H1 (cell line): ENCODE measurements around the gene MYOCD. TPM values are rescaled to one million over a fixed set of nuclear protein-coding genes. Genes with fewer than 3 reads are reported as not detected.
A peak's percentile ranks its signal among the peaks of the same experiment; 100 is the strongest.

Experiments used
- BCL11A ChIP-seq, 2 experiments: IDR thresholded peaks; one replicate each; pipeline ENCODE4 v1.6.1; 2011; ENCODE audit warnings: low read depth in 2 of 2, low read length in 2 of 2, mild to moderate bottlenecking in 2 of 2
- POU5F1 ChIP-seq: IDR thresholded peaks from 2 replicates; pipeline ENCODE4 v1.6.1; 2011; ENCODE audit warnings: low read depth, mild to moderate bottlenecking, low read length, moderate library complexity
- RFX5 ChIP-seq: IDR thresholded peaks from 2 replicates; pipeline ENCODE4 v1.6.1; 2011; ENCODE audit warnings: low read depth, low read length, improper control_type of control experiment, borderline replicate concordance
- SIRT6 ChIP-seq: IDR thresholded peaks from one replicate; pipeline ENCODE4 v1.7.1; 2012; ENCODE audit warnings: low read length, inconsistent platforms
- TAF7 ChIP-seq: optimal IDR thresholded peaks from 2 replicates; pipeline ENCODE3; 2011; ENCODE audit warnings: low read depth, mild to moderate bottlenecking, inconsistent platforms, low read length, moderate library complexity, borderline replicate concordance
- TBP ChIP-seq: IDR thresholded peaks from 2 replicates; pipeline ENCODE4 v1.6.1; 2011; ENCODE audit warnings: low read depth, low read length, improper control_type of control experiment
- YY1 ChIP-seq: IDR thresholded peaks from 2 replicates; pipeline ENCODE4 v1.6.1; 2011; ENCODE audit warnings: low read depth, mild to moderate bottlenecking, low read length
- ZNF274 ChIP-seq: IDR thresholded peaks from 2 replicates; pipeline ENCODE4 v1.7.0; 2012; ENCODE audit warnings: low read length, borderline replicate concordance; ENCODE audit errors: extremely low read depth
- polyA plus RNA-seq, 7 experiments: library from polyadenylated mRNA; depleted of rRNA in 3 of 7; stranded (reverse) in 5 of 7; unstranded in 2 of 7; fragments of >200 nt in 5 of 7; fragments of 200-250 nt in 2 of 7; gene quantifications; 1 replicate in 5 of 7; 2 replicates in 1 of 7; 4 replicates in 1 of 7; pipeline versions ENCODE4 v1.2.1 to v1.2.3, GENCODE V29; 2011 to 2013; ENCODE audit warnings: missing spikeins in 2 of 7, mixed read lengths in 2 of 7
- total RNA-seq: library from RNA; stranded (reverse); fragmentation: NEBNext Ultra II Directional; extraction: Animal tissue kit (Norgen Biotek cat#: 25700); gene quantifications from 2 replicates; pipeline ENCODE4 v1.2.1, GENCODE V29; 2021
- TF ChIP-seq, protein P1 (sequence below): IDR thresholded peaks from 2 replicates; pipeline ENCODE4 v1.6.1; 2011; ENCODE audit warnings: low read length, improper control_type of control experiment
- TF ChIP-seq, protein P2 (sequence below): IDR thresholded peaks from 2 replicates; pipeline ENCODE4 v1.6.1; 2012; ENCODE audit warnings: inconsistent platforms

MYOCD gene
- total and polyA plus RNA-seq, 2 of the 8 experiments (the other 6 are each of a cell fraction or from before 2014, with no cell fraction given), result 0.30 to 4.9 TPM

DNA sequence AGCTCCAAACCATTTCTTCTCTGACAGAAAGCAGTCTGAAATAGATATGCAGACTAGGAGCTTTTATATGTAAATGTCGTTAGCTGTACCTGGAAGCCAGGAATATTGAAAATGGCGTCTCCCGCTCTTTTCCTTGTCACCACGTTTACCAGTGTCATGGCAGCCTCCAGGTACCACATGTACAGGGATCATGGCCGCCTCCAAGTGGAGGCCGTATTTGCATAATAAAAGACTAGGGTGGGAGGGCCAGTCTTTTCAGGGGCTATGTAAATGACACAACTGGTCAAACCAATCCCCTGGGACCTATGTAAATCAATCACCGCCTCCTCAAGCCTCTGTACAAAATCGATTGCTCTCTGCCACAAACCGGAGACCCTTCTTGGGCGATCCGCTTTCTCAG, 54.3 kb downstream of the MYOCD start (continued):
- TF ChIP-seq RFX5 (no peak), TBP (no peak), TAF7 (no peak), YY1 (peak; percentile 93), BCL11A (IDR thresholded peaks at IDR 0.05; ENCODE audit: low read depth in 2 of 2, low read length in 2 of 2) (no peak), ZNF274 (no peak), POU5F1 (no peak), SIRT6 (no peak)
- TF ChIP-seq, protein P1, sequence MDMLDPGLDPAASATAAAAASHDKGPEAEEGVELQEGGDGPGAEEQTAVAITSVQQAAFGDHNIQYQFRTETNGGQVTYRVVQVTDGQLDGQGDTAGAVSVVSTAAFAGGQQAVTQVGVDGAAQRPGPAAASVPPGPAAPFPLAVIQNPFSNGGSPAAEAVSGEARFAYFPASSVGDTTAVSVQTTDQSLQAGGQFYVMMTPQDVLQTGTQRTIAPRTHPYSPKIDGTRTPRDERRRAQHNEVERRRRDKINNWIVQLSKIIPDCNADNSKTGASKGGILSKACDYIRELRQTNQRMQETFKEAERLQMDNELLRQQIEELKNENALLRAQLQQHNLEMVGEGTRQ, result no peak
- TF ChIP-seq, protein P2, sequence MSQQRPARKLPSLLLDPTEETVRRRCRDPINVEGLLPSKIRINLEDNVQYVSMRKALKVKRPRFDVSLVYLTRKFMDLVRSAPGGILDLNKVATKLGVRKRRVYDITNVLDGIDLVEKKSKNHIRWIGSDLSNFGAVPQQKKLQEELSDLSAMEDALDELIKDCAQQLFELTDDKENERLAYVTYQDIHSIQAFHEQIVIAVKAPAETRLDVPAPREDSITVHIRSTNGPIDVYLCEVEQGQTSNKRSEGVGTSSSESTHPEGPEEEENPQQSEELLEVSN, result peak; percentile 96
